Activated naive CD4-positive, alpha-beta T cell treated with anti-CD3 and anti-CD28 coated beads, Interleukin-2, amount 50 U/mL, for 72 hours (primary cell): ENCODE results near the gene PDE4D. TPM values are rescaled to one million over a fixed set of nuclear protein-coding genes. Genes with fewer than 3 reads are reported as not detected.
"Not testable (repeated sequence)": the region's sequence is repeated elsewhere in the genome, so short reads cannot be mapped to it uniquely, and the experiment has no call there.

Source experiments
- ATAC-seq, 2 donors: fragments of 150-1000 bp; cut with Tn5 transposase; 2 replicates each; pipeline ENCODE4 v1.10.0; 2021; ENCODE audit warnings: mild to moderate bottlenecking in 2 of 2, moderate library complexity in 2 of 2
- DNase-seq, 2 donors: peaks; one replicate each; pipeline ENCODE4 v3.0.0; 2021 to 2022; ENCODE audit warnings: low spot score in 2 of 2
- H3K27ac Mint-ChIP-seq, 2 donors: one replicate each; pipeline ENCODE4 v1.8.0; 2022; ENCODE audit warnings: mild to moderate bottlenecking in 2 of 2, mixed read lengths in 2 of 2
- H3K36me3 Mint-ChIP-seq, 2 donors: one replicate each; pipeline ENCODE4 v1.8.0; 2022; ENCODE audit warnings: mixed read lengths in 2 of 2
- H3K9me3 Mint-ChIP-seq, 2 donors: one replicate each; pipeline ENCODE4 v1.8.0; 2022; ENCODE audit warnings: mixed read lengths in 2 of 2
- total RNA-seq, 2 donors: library from RNA; stranded (reverse); gene quantifications; one replicate each; pipeline ENCODE4 v1.2.3, GENCODE V29; 2022

The PDE4D gene
- total RNA-seq, 2 donors from 2014 or later: 31.1 to 86.7 TPM

DNA sequence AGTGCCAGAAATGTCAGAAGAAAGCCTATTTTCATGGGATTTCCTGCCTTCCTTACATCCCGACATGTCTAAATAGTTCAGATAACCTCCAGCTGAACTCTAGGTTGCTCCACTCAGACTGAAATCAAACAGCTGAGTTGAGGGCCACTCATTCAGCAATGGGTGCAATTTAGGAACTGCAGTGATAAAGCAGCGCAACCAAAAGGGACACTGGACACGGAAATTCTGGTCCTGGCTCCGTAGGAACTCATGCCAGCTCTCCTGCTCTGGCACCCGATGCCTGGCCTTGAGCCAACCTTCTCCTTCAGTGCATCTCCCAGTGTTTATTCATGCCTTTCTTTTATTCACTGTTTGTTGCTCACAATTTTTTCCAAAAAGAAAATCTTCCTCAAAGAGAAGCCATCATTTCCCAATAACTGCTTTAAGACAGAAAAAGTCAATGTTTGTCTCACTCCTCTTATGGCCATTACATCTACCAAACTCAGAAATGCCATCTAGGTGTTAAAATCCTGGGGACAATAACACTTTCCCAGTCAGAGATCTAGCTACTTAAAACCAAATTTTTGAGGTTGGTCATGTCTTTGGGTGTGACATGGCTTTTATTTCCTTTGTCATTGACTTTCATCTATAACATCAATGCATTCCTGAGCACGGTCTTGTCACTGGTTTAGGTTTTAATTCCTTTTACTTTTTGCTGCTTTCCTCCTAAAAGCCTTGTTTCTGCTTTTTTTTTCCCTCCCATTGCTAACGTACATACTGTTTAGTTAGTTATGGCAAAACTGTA is 126.9 kb downstream of the PDE4D start:
- ATAC-seq (no peak), DNase-seq (no peak)
- no peak overlapping the region for H3K27ac Mint-ChIP-seq
- H3K36me3 Mint-ChIP-seq: peaks cover 0 to 13% of the 10 kb centered on the region in 2 donors
- no peaks in the 10 kb centered on the region for H3K9me3 Mint-ChIP-seq

- H3K36me3 Mint-ChIP-seq: peaks cover 0 to 13% of the 10 kb centered on the region in 2 donors
- H3K9me3 Mint-ChIP-seq: no peaks in the 10 kb centered on the region
- ATAC-seq (no peak), DNase-seq (no peak)
- no peak overlapping the region for H3K27ac Mint-ChIP-seq
These were observed 128.1 kb downstream of the PDE4D start for GRCh38 chr5:59765446-59765845.

GRCh38 chr5:59764361-59764760 is 129.2 kb downstream of the PDE4D start:
- Mint-ChIP-seq H3K9me3 (no peaks in the 10 kb centered on the region), H3K36me3 (peaks cover 0 to 8% of the 10 kb centered on the region in 2 donors), H3K27ac (no peak overlapping the region)
- DNase-seq: no peak
- peak in 1 of 2 donors; percentile 13 for ATAC-seq

DNA sequence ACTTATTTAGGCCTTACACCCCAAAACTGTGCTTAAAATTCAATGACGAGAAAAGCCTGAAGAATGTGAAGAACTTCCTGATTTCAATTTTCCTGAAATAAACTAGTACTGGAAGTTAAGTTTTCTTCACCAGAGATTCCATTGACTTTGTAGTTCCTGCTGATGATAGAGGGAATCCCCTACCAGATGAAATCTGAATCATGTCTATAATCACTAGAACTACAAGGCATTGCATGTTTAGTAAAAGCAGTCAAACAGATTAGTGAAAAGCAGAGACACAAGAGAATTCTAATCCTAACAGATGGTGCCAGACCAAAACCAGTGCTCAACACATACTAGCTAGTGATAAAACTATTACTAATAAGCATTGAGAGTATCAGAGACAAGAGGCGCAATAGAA is 130.0 kb downstream of the PDE4D start:
- peaks cover 0 to 8% of the 10 kb centered on the region in 2 donors for H3K36me3 Mint-ChIP-seq
- peak overlapping the region in 1 of 2 donors; percentile 82 for H3K27ac Mint-ChIP-seq
- no peaks in the 10 kb centered on the region for H3K9me3 Mint-ChIP-seq
- ATAC-seq: peak in 1 of 2 donors; percentile 29
- DNase-seq: no peak

DNA sequence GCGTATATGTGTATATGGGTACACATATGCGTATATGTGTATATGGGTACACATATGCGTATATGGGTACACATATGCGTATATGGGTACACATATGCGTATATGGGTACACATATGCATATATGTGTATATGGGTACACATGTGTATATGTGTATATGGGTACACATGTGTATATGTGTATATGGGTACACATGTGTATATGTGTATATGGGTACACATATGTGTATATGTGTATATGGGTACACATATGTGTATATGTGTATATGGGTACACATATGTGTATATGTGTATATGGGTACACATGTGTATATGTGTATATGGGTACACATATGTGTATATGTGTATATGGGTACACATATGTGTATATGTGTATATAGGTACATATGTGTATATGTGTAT is 131.3 kb downstream of the PDE4D start:
- not testable (repeated sequence) for H3K27ac Mint-ChIP-seq, ATAC-seq, DNase-seq, H3K36me3 Mint-ChIP-seq, H3K9me3 Mint-ChIP-seq

DNA sequence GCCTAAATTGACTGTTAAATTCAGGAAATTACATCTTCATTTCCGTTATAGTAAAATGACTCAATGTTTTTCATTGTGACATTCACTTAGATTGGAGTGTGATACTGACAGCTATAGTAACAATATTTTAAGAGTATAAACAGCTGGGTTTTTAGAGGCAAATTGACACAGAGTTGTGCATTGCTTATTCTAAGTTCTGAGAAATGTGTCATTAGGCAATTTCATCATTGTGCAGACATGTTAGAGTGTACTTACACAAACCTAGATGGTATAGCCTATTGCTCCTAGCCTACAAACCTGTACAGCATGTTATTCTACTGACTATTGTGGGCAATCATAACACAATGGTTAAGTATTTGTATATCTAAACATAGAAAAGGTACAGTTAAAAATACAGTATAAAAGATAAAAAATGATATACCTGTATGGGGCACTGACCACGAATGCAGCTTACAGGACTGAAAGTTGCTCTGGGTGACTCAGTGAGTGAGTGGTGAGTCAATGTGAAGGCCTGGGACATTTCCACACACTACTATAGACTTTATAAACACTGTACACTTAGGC is 132.7 kb downstream of the PDE4D start:
- Mint-ChIP-seq H3K36me3 (no peaks in the 10 kb centered on the region), H3K9me3 (no peaks in the 10 kb centered on the region), H3K27ac (peak overlapping the region in 1 of 2 donors; percentile 22)
- peak; percentile 92 to 96 for ATAC-seq
- DNase-seq: no peak

- Mint-ChIP-seq H3K27ac (peak overlapping the region in 1 of 2 donors; percentile 51), H3K36me3 (no peaks in the 10 kb centered on the region), H3K9me3 (no peaks in the 10 kb centered on the region)
- no peak for ATAC-seq
- DNase-seq: no peak
These were observed 133.8 kb downstream of the PDE4D start for GRCh38 chr5:59759600-59760351.

- Mint-ChIP-seq H3K36me3 (no peaks in the 10 kb centered on the region), H3K27ac (no peak overlapping the region), H3K9me3 (no peaks in the 10 kb centered on the region)
- no peak for ATAC-seq
- DNase-seq: no peak
These were observed 135.0 kb downstream of the PDE4D start for GRCh38 chr5:59758566-59758965.

DNA sequence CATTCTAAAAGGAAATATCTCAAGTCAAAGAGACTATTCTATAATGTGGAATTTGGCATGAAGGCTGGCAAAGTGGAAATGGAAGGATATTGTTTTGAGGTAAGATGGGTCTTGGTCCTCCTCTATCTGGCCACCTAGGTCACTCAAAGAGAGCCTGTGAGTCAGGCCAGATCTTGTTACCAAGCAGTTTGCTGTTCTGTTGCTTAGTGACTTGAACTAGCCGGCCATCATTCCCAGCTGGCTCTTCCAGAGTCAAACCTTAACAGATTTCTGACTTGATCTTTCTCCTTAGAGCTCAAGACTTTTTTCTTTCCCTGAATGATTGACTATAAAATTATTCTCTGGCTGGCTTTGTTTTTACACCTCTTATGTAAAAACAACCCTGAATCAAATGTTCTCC is 136.1 kb downstream of the PDE4D start:
- Mint-ChIP-seq H3K9me3 (no peaks in the 10 kb centered on the region), H3K27ac (no peak overlapping the region), H3K36me3 (no peaks in the 10 kb centered on the region)
- ATAC-seq (no peak), DNase-seq (no peak)

GRCh38 chr5:59756373-59757035 is 137.0 kb downstream of the PDE4D start:
- DNase-seq (no peak), ATAC-seq (no peak)
- Mint-ChIP-seq H3K27ac (no peak overlapping the region), H3K9me3 (no peaks in the 10 kb centered on the region), H3K36me3 (no peaks in the 10 kb centered on the region)

DNA sequence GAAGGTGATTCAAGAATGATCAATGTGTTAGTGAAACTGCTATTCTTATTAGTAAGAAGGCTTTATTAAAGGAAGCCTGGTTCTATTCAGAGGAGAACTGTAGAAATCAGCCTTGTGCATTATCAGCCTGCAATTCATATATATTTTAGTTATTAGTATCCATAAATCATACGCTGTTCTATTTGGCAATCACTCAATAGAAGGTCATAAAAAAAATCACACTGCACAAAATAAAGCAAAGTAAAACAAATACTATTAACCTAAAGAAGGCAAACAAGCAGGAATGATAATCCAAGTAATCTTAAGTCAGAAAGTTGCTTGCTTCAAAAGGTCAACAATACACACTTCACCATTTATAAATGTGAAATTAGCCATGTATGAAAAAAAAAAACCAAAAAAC is 138.1 kb downstream of the PDE4D start:
- Mint-ChIP-seq H3K27ac (no peak overlapping the region), H3K9me3 (no peaks in the 10 kb centered on the region), H3K36me3 (no peaks in the 10 kb centered on the region)
- DNase-seq (no peak), ATAC-seq (no peak)

GRCh38 chr5:59753599-59753998 is 139.9 kb downstream of the PDE4D start:
- no peak for DNase-seq
- Mint-ChIP-seq H3K27ac (no peak overlapping the region), H3K9me3 (no peaks in the 10 kb centered on the region), H3K36me3 (no peaks in the 10 kb centered on the region)
- ATAC-seq: no peak

- no peak for ATAC-seq
- DNase-seq: no peak
- H3K27ac Mint-ChIP-seq: no peak overlapping the region
- H3K36me3 Mint-ChIP-seq: no peaks in the 10 kb centered on the region
- no peaks in the 10 kb centered on the region for H3K9me3 Mint-ChIP-seq
These were observed 143.6 kb downstream of the PDE4D start for GRCh38 chr5:59749782-59750520.

DNA sequence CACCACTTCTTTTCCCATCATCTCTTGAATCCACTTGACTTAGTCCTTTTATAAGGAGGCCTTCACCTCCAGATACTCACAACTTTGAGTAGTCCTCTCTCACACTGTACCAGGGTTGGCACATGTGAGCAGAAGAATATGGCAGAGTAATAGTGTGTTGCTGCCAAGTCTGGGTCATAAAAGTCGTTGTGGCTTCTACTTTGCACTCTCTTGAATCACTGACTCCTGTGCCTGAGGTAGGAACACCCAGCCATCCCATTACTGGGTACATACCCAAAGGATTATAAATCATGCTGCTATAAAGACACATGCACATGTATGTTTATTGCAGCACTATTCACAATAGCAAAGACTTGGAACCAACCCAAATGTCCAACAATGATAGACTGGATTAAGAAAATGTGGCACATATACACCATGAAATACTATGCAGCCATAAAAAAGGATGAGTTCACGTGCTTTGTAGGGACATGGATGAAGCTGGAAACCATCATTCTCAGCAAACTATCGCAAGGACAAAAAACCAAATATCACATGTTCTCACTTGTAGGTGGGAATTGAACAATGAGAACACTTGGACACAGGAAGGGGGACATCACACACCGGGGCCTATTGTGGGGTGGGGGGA is 145.4 kb downstream of the PDE4D start:
- DNase-seq, H3K9me3 Mint-ChIP-seq, H3K36me3 Mint-ChIP-seq, H3K27ac Mint-ChIP-seq, ATAC-seq: not testable (repeated sequence)

- Mint-ChIP-seq H3K9me3 (no peaks in the 10 kb centered on the region), H3K27ac (no peak overlapping the region), H3K36me3 (no peaks in the 10 kb centered on the region)
- no peak for DNase-seq
- ATAC-seq: no peak
These were observed 147.2 kb downstream of the PDE4D start for GRCh38 chr5:59746241-59746765.

DNA sequence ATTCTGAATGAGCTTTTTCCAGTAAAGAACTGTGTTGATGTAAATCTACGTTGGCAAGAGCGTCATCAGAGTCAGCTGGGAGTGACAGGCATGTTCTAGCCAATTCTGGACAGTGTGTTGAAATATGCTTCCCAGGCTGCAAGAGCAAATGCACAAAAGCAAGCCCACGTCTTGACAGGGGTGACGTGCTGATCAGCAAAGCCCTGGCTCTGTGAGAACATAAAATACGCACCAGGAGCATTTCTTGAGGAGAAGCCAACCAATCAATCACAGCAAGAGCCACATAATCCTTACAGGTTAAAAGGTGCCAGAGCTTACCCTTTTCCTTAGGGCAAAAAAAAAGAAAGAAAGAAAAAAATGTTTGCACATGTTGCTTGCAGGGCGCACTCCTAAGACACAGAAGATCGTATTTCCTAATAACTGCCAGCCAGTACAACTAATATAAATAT is 148.1 kb downstream of the PDE4D start:
- Mint-ChIP-seq H3K9me3 (no peaks in the 10 kb centered on the region), H3K27ac (no peak overlapping the region), H3K36me3 (no peaks in the 10 kb centered on the region)
- DNase-seq (no peak), ATAC-seq (no peak)
